Measurements from ENCODE around the gene MRPL47.

GRCh38 chr3:179580992-179581391 lies 23.4 kb downstream of the MRPL47 start:
- TF ChIP-seq CTCF (optimal IDR thresholded peaks at IDR 0.05 in 1 of 3, IDR thresholded peaks at IDR 0.05 in 1 of 3, conservative IDR thresholded peaks at IDR 0.05 in 1 of 3; ENCODE audit: extremely low read depth in 1 of 3, insufficient read depth in 2 of 3, low read length in 3 of 3) (no peak), EZH2 (IDR thresholded peaks at IDR 0.05; ENCODE audit: low read length) (no peak)
